GM20431 (cell line): ENCODE results near the gene LTBP2.

Experiments used
- in situ Hi-C: fragments of 300-500 bp; cut with MseI, MboI; formaldehyde crosslinking; loops from one replicate; pipeline ENCODE4 v1.15.0; 2020; ENCODE audit warnings: low sequenced_read_pairs; ENCODE audit not compliant: unreplicated experiment

Gene LTBP2

GRCh38 chr14:74611650-74612349, at the start of gene LTBP2:
LTBP2 (minus strand) TSS chr14:74612237; CDS start chr14:74611944, 293 bp downstream.
- in situ Hi-C loops, result no loop called here

- in situ Hi-C loops, result no loop called here
Measured at GRCh38 chr14:74660863-74661262, 48.8 kb upstream of the LTBP2 start.

GRCh38 chr14:74660167-74660566, 48.1 kb upstream of the LTBP2 start:
- in situ Hi-C loops, result no loop called here

GRCh38 chr14:74658535-74659131, 46.6 kb upstream of the LTBP2 start:
- in situ Hi-C loops, result no loop called here

GRCh38 chr14:74656964-74657363, 44.9 kb upstream of the LTBP2 start:
- in situ Hi-C loops, result no loop called here

GRCh38 chr14:74655599-74656395, 43.8 kb upstream of the LTBP2 start:
- in situ Hi-C loops, result no loop called here

GRCh38 chr14:74654931-74655330, 42.9 kb upstream of the LTBP2 start:
- in situ Hi-C loops, result no loop called here

- in situ Hi-C loops, result no loop called here
Measured at GRCh38 chr14:74653386-74654138, 41.5 kb upstream of the LTBP2 start.

- in situ Hi-C loops, result no loop called here
Measured at GRCh38 chr14:74652541-74652940, 40.5 kb upstream of the LTBP2 start.

- in situ Hi-C loops, result no loop called here
Measured at GRCh38 chr14:74650927-74651686, 39.1 kb upstream of the LTBP2 start.

- in situ Hi-C loops, result no loop called here
Measured at GRCh38 chr14:74649673-74650072, 37.6 kb upstream of the LTBP2 start.

- in situ Hi-C loops, result no loop called here
Measured at GRCh38 chr14:74649167-74649566, 37.1 kb upstream of the LTBP2 start.

GRCh38 chr14:74648601-74649000, 36.6 kb upstream of the LTBP2 start:
- in situ Hi-C loops, result no loop called here

- in situ Hi-C loops, result no loop called here
Measured at GRCh38 chr14:74647678-74648461, 35.8 kb upstream of the LTBP2 start.

- in situ Hi-C loops, result no loop called here
Measured at GRCh38 chr14:74647061-74647677, 35.1 kb upstream of the LTBP2 start.

GRCh38 chr14:74645756-74646470, 33.9 kb upstream of the LTBP2 start:
- in situ Hi-C loops, result no loop called here

GRCh38 chr14:74645244-74645643, 33.2 kb upstream of the LTBP2 start:
- in situ Hi-C loops, result no loop called here
